ELR (cell line): Measurements from ENCODE around the gene MVB12B.

Experiments
- DNase-seq: peaks from one replicate; pipeline ENCODE4 v3.0.0-alpha.2; 2015; ENCODE audit warnings: low read depth

Gene MVB12B

GRCh38 chr9:126303488-126303887 lies 23.1 kb upstream of the MVB12B start:
- DNase-seq = no peak

GRCh38 chr9:126304207-126304970 lies 22.2 kb upstream of the MVB12B start:
- no peak for DNase-seq

- no peak for DNase-seq
These were observed 21.7 kb upstream of the MVB12B start for GRCh38 chr9:126304971-126305320.

GRCh38 chr9:126306071-126306647 lies 20.5 kb upstream of the MVB12B start:
- DNase-seq = no peak

GRCh38 chr9:126307322-126308061 lies 19.1 kb upstream of the MVB12B start:
- DNase-seq = no peak

- DNase-seq = no peak
These were observed 17.0 kb upstream of the MVB12B start for GRCh38 chr9:126309427-126310189.

GRCh38 chr9:126312584-126313551 lies 13.8 kb upstream of the MVB12B start:
- DNase-seq = no peak

- no peak for DNase-seq
These were observed 10.5 kb upstream of the MVB12B start for GRCh38 chr9:126316085-126316655.

GRCh38 chr9:126317513-126317912 lies 9.1 kb upstream of the MVB12B start:
- DNase-seq = peak; percentile 25

GRCh38 chr9:126318858-126319257 lies 7.8 kb upstream of the MVB12B start:
- no peak for DNase-seq

- DNase-seq = no peak
These were observed 7.0 kb upstream of the MVB12B start for GRCh38 chr9:126319671-126320070.

- DNase-seq = no peak
These were observed 6.3 kb upstream of the MVB12B start for GRCh38 chr9:126320158-126320922.

GRCh38 chr9:126321742-126322141 lies 4.9 kb upstream of the MVB12B start:
- no peak for DNase-seq

GRCh38 chr9:126325821-126326220 lies 808 bp upstream of the MVB12B start:
- DNase-seq = no peak

- DNase-seq = no peak
These were observed 531 bp downstream of the MVB12B start for GRCh38 chr9:126327006-126327713.

GRCh38 chr9:126327714-126328185 lies 1.1 kb downstream of the MVB12B start:
- DNase-seq = no peak

GRCh38 chr9:126328407-126328806 lies 1.8 kb downstream of the MVB12B start:
- no peak for DNase-seq

GRCh38 chr9:126329476-126330275 lies 3.0 kb downstream of the MVB12B start:
- DNase-seq = no peak

GRCh38 chr9:126330536-126330935 lies 3.9 kb downstream of the MVB12B start:
- no peak for DNase-seq
